Neural cell (in vitro differentiated cells): ENCODE data around the gene ISYNA1. TPM values are rescaled to one million over a fixed set of nuclear protein-coding genes. Genes with fewer than 3 reads are reported as not detected.

Experiments
- H2AFZ ChIP-seq: fragments of 200-600, 300-800 bp; sonication (generic), shearing (Covaris generic); 2 replicates; pipeline ENCODE4 v1.6.0; 2014; ENCODE audit warnings: low read depth, mild to moderate bottlenecking, antibody characterized with exemption, low read length, moderate library complexity
- H3F3A ChIP-seq: fragments of 200-600 bp; shearing (Covaris generic); 2 replicates; pipeline ENCODE4 v1.6.1; 2016; ENCODE audit warnings: mild to moderate bottlenecking, moderate library complexity, mixed read lengths, antibody characterized with exemption, low read length; ENCODE audit not compliant: insufficient read depth, poor library complexity, severe bottlenecking
- H3K27ac ChIP-seq: fragments of 200-600, 300-800 bp; sonication (generic), shearing (Covaris generic); 2 replicates; pipeline ENCODE4 v1.5.1; 2014; ENCODE audit warnings: mild to moderate bottlenecking, low read length, moderate library complexity
- H3K27me3 ChIP-seq: fragments of 300-800, 200-600 bp; sonication (generic), shearing (Covaris generic); 2 replicates; pipeline ENCODE4 v1.6.0; 2014; ENCODE audit warnings: mild to moderate bottlenecking, low read depth, low read length, moderate library complexity; ENCODE audit not compliant: insufficient read depth
- H3K36me3 ChIP-seq: fragments of 300-800, 200-600 bp; sonication (generic), shearing (Covaris generic); 2 replicates; pipeline ENCODE4 v1.5.1; 2014; ENCODE audit warnings: mild to moderate bottlenecking, antibody characterized with exemption, low read length, moderate library complexity; ENCODE audit not compliant: insufficient read depth
- H3K4me2 ChIP-seq: fragments of 300-800, 200-600 bp; sonication (generic), shearing (Covaris generic); 2 replicates; pipeline ENCODE4 v1.6.0; 2014; ENCODE audit warnings: mild to moderate bottlenecking, low read length
- H3K4me3 ChIP-seq: fragments of 300-800, 200-600 bp; sonication (generic), shearing (Covaris generic); 2 replicates; pipeline ENCODE4 v1.5.1; 2014; ENCODE audit warnings: mild to moderate bottlenecking, low read length, moderate library complexity
- H3K79me2 ChIP-seq: fragments of 200-600 bp; shearing (Covaris generic); replicated peaks from 2 replicates; pipeline ENCODE4 v1.6.0; 2014; ENCODE audit warnings: mild to moderate bottlenecking, low read length, moderate library complexity; ENCODE audit not compliant: insufficient read depth
- H3K9ac ChIP-seq: fragments of 300-800, 200-600 bp; sonication (generic), shearing (Covaris generic); 2 replicates; pipeline ENCODE4 v1.6.1; 2016; ENCODE audit warnings: mild to moderate bottlenecking, low read length, mixed read lengths
- H3K9me2 ChIP-seq: fragments of 200-600 bp; shearing (Covaris generic); 2 replicates; pipeline ENCODE4 v1.6.1; 2016; ENCODE audit warnings: mild to moderate bottlenecking, low read length, mixed read lengths; ENCODE audit not compliant: insufficient read depth
- H3K9me3 ChIP-seq: fragments of 200-600, 300-800 bp; sonication (generic), shearing (Covaris generic); 2 replicates; pipeline ENCODE4 v1.6.1; 2016; ENCODE audit warnings: mild to moderate bottlenecking, mixed run types, low read length, moderate library complexity, mixed read lengths
- H4K20me1 ChIP-seq: fragments of 200-600 bp; shearing (Covaris generic); 2 replicates; pipeline ENCODE4 v1.6.1; 2016; ENCODE audit warnings: mild to moderate bottlenecking, mixed run types; ENCODE audit not compliant: insufficient read depth
- EP300 ChIP-seq: fragments of 450-650 bp; conservative IDR thresholded peaks from 2 replicates; pipeline ENCODE4 v1.6.1; 2014; ENCODE audit warnings: antibody characterized with exemption, mild to moderate bottlenecking, moderate library complexity; ENCODE audit not compliant: poor library complexity, severe bottlenecking
- EZH2 ChIP-seq: fragments of 200-600, 300-800 bp; shearing (Covaris generic), sonication (generic); IDR thresholded peaks from 2 replicates; pipeline ENCODE4 v1.6.1; 2014; ENCODE audit warnings: antibody characterized with exemption, low read length, borderline replicate concordance, mild to moderate bottlenecking; ENCODE audit not compliant: insufficient read depth, poor library complexity, severe bottlenecking
- MXI1 ChIP-seq: fragments of 450-650 bp; conservative IDR thresholded peaks from 2 replicates; pipeline ENCODE4 v1.6.1; 2014; ENCODE audit warnings: antibody characterized with exemption, mild to moderate bottlenecking; ENCODE audit not compliant: poor library complexity, severe bottlenecking
- POLR2AphosphoS5 ChIP-seq: IDR thresholded peaks from 2 replicates; pipeline ENCODE4 v1.6.1; 2012
- RAD21 ChIP-seq: fragments of 450-650 bp; conservative IDR thresholded peaks from 2 replicates; pipeline ENCODE4 v1.6.1; 2014; ENCODE audit warnings: antibody characterized with exemption, mild to moderate bottlenecking, moderate library complexity
- SMC3 ChIP-seq: fragments of 450-650 bp; conservative IDR thresholded peaks from 2 replicates; pipeline ENCODE4 v1.6.1; 2014; ENCODE audit warnings: antibody characterized with exemption, mild to moderate bottlenecking, moderate library complexity; ENCODE audit not compliant: poor library complexity
- TAF1 ChIP-seq: IDR thresholded peaks from 2 replicates; pipeline ENCODE4 v1.6.1; 2012; ENCODE audit warnings: low read depth
- polyA plus RNA-seq: library from polyadenylated mRNA; depleted of rRNA; stranded (reverse); fragments of >200 nt; gene quantifications from 2 replicates; pipeline ENCODE4 v1.2.3, GENCODE V29; 2014
- TF ChIP-seq, protein P1 (sequence below): IDR thresholded peaks from 2 replicates; pipeline ENCODE4 v1.6.1; 2012; ENCODE audit warnings: borderline replicate concordance
- TF ChIP-seq, protein P2 (sequence below): fragments of 450-650 bp; IDR thresholded peaks from 2 replicates; pipeline ENCODE4 v1.5.1; 2014; ENCODE audit warnings: antibody characterized with exemption, mild to moderate bottlenecking, moderate library complexity; ENCODE audit not compliant: poor library complexity, severe bottlenecking

ISYNA1 gene
- polyA plus RNA-seq, 1 donor from 2014 or later: 123 TPM

DNA sequence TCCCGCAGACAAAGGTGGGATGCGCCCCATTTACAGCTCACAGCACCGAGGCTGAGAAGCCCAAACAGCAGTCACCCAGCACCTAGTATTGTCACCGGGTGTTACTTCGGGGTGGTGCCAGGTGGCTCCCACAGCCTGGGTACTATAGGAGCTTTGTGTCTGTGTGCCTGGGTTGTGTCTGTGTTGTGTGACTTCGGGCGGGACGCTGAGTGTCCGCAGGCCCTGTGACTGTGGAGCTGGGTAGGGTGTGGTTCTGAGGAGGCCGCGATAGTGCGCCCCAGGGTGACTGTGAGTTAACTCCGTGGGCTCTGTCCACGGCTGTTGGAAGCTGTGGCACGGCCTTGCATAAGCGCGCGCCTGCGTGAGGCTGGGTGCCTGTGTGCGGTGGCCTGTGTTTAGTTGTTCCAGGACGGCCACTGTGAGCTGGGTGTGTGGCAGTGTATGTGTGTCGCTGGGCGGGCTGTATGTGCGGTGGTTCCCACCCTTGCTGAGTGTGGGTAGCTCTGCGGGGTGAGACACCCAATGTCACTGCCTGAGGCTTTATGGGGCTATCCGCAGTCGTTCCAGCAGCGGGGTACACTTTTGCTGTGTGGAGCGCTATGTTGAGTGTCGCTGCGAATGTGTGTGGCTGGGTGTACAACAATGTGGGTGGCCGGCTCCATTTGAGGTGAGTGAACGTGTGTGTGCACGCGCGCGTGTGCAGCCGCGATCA is 19.3 kb downstream of the ISYNA1 start:
- no peaks in the 10 kb centered on the region for H3K9me3 ChIP-seq
- TF ChIP-seq EP300: no peak
- TF ChIP-seq RAD21: no peak
- TF ChIP-seq MXI1: no peak
- TF ChIP-seq TAF1: no peak
- TF ChIP-seq POLR2AphosphoS5: no peak
- H3K27ac ChIP-seq: peak overlapping the region; percentile 77
- H3K36me3 ChIP-seq: no peaks in the 10 kb centered on the region
- no peaks in the 10 kb centered on the region for H3K27me3 ChIP-seq
- peak overlapping the region; percentile 67 for H3K4me3 ChIP-seq
- H3K79me2 ChIP-seq: peaks cover 23% of the 10 kb centered on the region
- H2AFZ ChIP-seq: peak overlapping the region; percentile 45
- H3K9me2 ChIP-seq: no peaks in the 10 kb centered on the region
- peak overlapping the region; percentile 66 for H3K9ac ChIP-seq
- H3F3A ChIP-seq: peaks cover 3% of the 10 kb centered on the region
- no peaks in the 10 kb centered on the region for H4K20me1 ChIP-seq
- peak overlapping the region; percentile 35 for H3K4me2 ChIP-seq

DNA sequence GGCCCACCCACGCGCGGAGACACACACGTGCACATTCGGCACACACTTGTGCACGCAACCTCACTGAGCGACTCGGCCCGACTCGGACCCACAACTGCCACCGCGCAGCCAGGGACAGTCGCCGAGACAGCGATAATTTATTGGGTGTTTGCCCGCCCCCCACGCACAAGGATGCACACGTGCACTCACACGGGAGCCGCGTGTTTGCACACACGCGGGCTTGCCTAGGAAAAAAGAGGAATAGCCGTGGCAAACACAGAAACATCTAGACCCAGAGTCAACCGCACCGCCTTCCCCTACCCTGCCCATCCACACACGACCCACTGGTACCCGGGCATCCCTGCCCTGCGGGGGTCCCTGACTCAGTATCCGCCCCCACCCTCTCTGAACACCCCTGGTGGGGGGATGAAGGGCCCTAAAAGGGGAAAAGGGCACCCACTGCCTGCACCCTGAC is 19.9 kb downstream of the ISYNA1 start:
- Histone ChIP-seq H3K9me3 (no peaks in the 10 kb centered on the region), H3K4me2 (no peak overlapping the region), H2AFZ (no peak overlapping the region), H3K9me2 (no peaks in the 10 kb centered on the region), H3K4me3 (peak overlapping the region; percentile 67), H4K20me1 (no peaks in the 10 kb centered on the region), H3F3A (peaks cover 3% of the 10 kb centered on the region), H3K79me2 (peaks cover 23% of the 10 kb centered on the region), H3K9ac (peak overlapping the region; percentile 66), H3K27me3 (no peaks in the 10 kb centered on the region), H3K36me3 (no peaks in the 10 kb centered on the region), H3K27ac (peak overlapping the region; percentile 77)
- TF ChIP-seq EZH2: no peak
- TF ChIP-seq EP300: no peak
- TF ChIP-seq, protein P1, sequence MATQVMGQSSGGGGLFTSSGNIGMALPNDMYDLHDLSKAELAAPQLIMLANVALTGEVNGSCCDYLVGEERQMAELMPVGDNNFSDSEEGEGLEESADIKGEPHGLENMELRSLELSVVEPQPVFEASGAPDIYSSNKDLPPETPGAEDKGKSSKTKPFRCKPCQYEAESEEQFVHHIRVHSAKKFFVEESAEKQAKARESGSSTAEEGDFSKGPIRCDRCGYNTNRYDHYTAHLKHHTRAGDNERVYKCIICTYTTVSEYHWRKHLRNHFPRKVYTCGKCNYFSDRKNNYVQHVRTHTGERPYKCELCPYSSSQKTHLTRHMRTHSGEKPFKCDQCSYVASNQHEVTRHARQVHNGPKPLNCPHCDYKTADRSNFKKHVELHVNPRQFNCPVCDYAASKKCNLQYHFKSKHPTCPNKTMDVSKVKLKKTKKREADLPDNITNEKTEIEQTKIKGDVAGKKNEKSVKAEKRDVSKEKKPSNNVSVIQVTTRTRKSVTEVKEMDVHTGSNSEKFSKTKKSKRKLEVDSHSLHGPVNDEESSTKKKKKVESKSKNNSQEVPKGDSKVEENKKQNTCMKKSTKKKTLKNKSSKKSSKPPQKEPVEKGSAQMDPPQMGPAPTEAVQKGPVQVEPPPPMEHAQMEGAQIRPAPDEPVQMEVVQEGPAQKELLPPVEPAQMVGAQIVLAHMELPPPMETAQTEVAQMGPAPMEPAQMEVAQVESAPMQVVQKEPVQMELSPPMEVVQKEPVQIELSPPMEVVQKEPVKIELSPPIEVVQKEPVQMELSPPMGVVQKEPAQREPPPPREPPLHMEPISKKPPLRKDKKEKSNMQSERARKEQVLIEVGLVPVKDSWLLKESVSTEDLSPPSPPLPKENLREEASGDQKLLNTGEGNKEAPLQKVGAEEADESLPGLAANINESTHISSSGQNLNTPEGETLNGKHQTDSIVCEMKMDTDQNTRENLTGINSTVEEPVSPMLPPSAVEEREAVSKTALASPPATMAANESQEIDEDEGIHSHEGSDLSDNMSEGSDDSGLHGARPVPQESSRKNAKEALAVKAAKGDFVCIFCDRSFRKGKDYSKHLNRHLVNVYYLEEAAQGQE: no peak
- no peak for TF ChIP-seq MXI1
- no peak for TF ChIP-seq SMC3
- no peak for TF ChIP-seq TAF1
- TF ChIP-seq POLR2AphosphoS5: no peak
- no peak for TF ChIP-seq RAD21
- TF ChIP-seq, protein P2, sequence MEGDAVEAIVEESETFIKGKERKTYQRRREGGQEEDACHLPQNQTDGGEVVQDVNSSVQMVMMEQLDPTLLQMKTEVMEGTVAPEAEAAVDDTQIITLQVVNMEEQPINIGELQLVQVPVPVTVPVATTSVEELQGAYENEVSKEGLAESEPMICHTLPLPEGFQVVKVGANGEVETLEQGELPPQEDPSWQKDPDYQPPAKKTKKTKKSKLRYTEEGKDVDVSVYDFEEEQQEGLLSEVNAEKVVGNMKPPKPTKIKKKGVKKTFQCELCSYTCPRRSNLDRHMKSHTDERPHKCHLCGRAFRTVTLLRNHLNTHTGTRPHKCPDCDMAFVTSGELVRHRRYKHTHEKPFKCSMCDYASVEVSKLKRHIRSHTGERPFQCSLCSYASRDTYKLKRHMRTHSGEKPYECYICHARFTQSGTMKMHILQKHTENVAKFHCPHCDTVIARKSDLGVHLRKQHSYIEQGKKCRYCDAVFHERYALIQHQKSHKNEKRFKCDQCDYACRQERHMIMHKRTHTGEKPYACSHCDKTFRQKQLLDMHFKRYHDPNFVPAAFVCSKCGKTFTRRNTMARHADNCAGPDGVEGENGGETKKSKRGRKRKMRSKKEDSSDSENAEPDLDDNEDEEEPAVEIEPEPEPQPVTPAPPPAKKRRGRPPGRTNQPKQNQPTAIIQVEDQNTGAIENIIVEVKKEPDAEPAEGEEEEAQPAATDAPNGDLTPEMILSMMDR: no peak
